Stomach (tissue), 4 donors: ENCODE results near the gene NOXO1.

ENCODE experiments used
- POLR2A ChIP-seq, 4 donors: fragments of 450-650 bp; IDR thresholded peaks; one replicate each; pipeline ENCODE4 v1.6.1; 2016; ENCODE audit warnings: antibody characterized with exemption in 4 of 4, control low read depth in 2 of 4, mild to moderate bottlenecking in 1 of 4, moderate library complexity in 1 of 4
- POLR2AphosphoS5 ChIP-seq, 3 donors: sonication (generic); formaldehyde crosslinking; IDR thresholded peaks; one replicate each; pipeline ENCODE4 v1.6.1; 2016; ENCODE audit warnings: antibody characterized with exemption in 3 of 3
- TF ChIP-seq, protein P1 (sequence below), 7 experiments: fragments of 450-650 bp in 4 of 7; fragments of 200-600 bp in 3 of 7; sonication (generic) in 3 of 7; IDR thresholded peaks; one replicate each; pipeline ENCODE4 v1.5.1; 2016 to 2019; ENCODE audit warnings: antibody characterized with exemption in 7 of 7, control low read depth in 2 of 7, mild to moderate bottlenecking in 1 of 7

GRCh38 chr16:2028620-2029220, 47.5 kb upstream of the NOXO1 start:
- TF ChIP-seq, protein P1, sequence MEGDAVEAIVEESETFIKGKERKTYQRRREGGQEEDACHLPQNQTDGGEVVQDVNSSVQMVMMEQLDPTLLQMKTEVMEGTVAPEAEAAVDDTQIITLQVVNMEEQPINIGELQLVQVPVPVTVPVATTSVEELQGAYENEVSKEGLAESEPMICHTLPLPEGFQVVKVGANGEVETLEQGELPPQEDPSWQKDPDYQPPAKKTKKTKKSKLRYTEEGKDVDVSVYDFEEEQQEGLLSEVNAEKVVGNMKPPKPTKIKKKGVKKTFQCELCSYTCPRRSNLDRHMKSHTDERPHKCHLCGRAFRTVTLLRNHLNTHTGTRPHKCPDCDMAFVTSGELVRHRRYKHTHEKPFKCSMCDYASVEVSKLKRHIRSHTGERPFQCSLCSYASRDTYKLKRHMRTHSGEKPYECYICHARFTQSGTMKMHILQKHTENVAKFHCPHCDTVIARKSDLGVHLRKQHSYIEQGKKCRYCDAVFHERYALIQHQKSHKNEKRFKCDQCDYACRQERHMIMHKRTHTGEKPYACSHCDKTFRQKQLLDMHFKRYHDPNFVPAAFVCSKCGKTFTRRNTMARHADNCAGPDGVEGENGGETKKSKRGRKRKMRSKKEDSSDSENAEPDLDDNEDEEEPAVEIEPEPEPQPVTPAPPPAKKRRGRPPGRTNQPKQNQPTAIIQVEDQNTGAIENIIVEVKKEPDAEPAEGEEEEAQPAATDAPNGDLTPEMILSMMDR (IDR thresholded peaks at IDR 0.05), result no peak
- TF ChIP-seq POLR2AphosphoS5 (IDR thresholded peaks at IDR 0.05) (no peak), POLR2A (IDR thresholded peaks at IDR 0.05) (no peak)
